SIG-M5 (cell line): ENCODE results near the gene SLCO2B1.

Source experiments
- DNase-seq: peaks from one replicate; lab custom pipeline; 2025; lab: John Stamatoyannopoulos, UW

SLCO2B1 gene

GRCh38 chr11:75161506-75162095, 10.7 kb downstream of the SLCO2B1 start:
- DNase-seq = no peak

- DNase-seq = no peak
Measured at GRCh38 chr11:75162954-75163353, 12.0 kb downstream of the SLCO2B1 start.

GRCh38 chr11:75163921-75164849, 13.3 kb downstream of the SLCO2B1 start:
- no peak for DNase-seq

- no peak for DNase-seq
Measured at GRCh38 chr11:75165721-75166120, 14.8 kb downstream of the SLCO2B1 start.

GRCh38 chr11:75166791-75167190, 15.9 kb downstream of the SLCO2B1 start:
- DNase-seq = no peak

GRCh38 chr11:75167617-75168016, 16.7 kb downstream of the SLCO2B1 start:
- DNase-seq = no peak

GRCh38 chr11:75169101-75169885, 18.4 kb downstream of the SLCO2B1 start:
- no peak for DNase-seq

- no peak for DNase-seq
Measured at GRCh38 chr11:75170516-75171201, 19.8 kb downstream of the SLCO2B1 start.

GRCh38 chr11:75173336-75173735, 22.4 kb downstream of the SLCO2B1 start:
- no peak for DNase-seq

GRCh38 chr11:75174781-75175370, 24.0 kb downstream of the SLCO2B1 start:
- no peak for DNase-seq

GRCh38 chr11:75182664-75183063, 31.8 kb downstream of the SLCO2B1 start:
- DNase-seq = no peak

- DNase-seq = no peak
Measured at GRCh38 chr11:75184051-75184450, 33.1 kb downstream of the SLCO2B1 start.

GRCh38 chr11:75184757-75185425, 34.0 kb downstream of the SLCO2B1 start:
- DNase-seq = no peak

GRCh38 chr11:75185866-75186265, 35.0 kb downstream of the SLCO2B1 start:
- DNase-seq = no peak

- no peak for DNase-seq
Measured at GRCh38 chr11:75186999-75187398, 36.1 kb downstream of the SLCO2B1 start.

- no peak for DNase-seq
Measured at GRCh38 chr11:75188671-75189070, 37.8 kb downstream of the SLCO2B1 start.

- no peak for DNase-seq
Measured at GRCh38 chr11:75189108-75189507, 38.2 kb downstream of the SLCO2B1 start.

GRCh38 chr11:75189911-75190310, 39.0 kb downstream of the SLCO2B1 start:
- no peak for DNase-seq

- DNase-seq = no peak
Measured at GRCh38 chr11:75190652-75191329, 39.9 kb downstream of the SLCO2B1 start.

- no peak for DNase-seq
Measured at GRCh38 chr11:75191330-75191717, 40.4 kb downstream of the SLCO2B1 start.

- no peak for DNase-seq
Measured at GRCh38 chr11:75193271-75193670, 42.4 kb downstream of the SLCO2B1 start.
